GM23248 (cell line): ENCODE data around the gene SLC22A5. TPM values are rescaled to one million over a fixed set of nuclear protein-coding genes. Genes with fewer than 3 reads are reported as not detected.

ENCODE experiments used
- DNase-seq: peaks from one replicate; pipeline ENCODE4 v3.0.0-alpha.2; 2015
- H2AFZ ChIP-seq: fragments of 200-600 bp; sonication (generic); 2 replicates; pipeline ENCODE4 v1.6.1; 2016; ENCODE audit warnings: antibody characterized with exemption
- H3F3A ChIP-seq: fragments of 200-600 bp; sonication (generic); 2 replicates; pipeline ENCODE4 v1.6.1; 2016; ENCODE audit warnings: mild to moderate bottlenecking, antibody characterized with exemption, mixed run types; ENCODE audit not compliant: insufficient read depth
- H3K27ac ChIP-seq: fragments of 200-600 bp; sonication (generic); 2 replicates; pipeline ENCODE4 v1.5.1; 2016; ENCODE audit warnings: mild to moderate bottlenecking
- H3K27me3 ChIP-seq: fragments of 200-600 bp; sonication (generic); replicated peaks from 2 replicates; pipeline ENCODE4 v1.6.1; 2016; ENCODE audit warnings: mild to moderate bottlenecking; ENCODE audit not compliant: insufficient read depth
- H3K36me3 ChIP-seq: fragments of 200-600 bp; sonication (generic); 2 replicates; pipeline ENCODE4 v1.6.1; 2016; ENCODE audit warnings: low read depth, mild to moderate bottlenecking
- H3K4me1 ChIP-seq: fragments of 200-600 bp; sonication (generic); 2 replicates; pipeline ENCODE4 v1.6.1; 2016; ENCODE audit warnings: mild to moderate bottlenecking; ENCODE audit not compliant: insufficient read depth
- H3K4me2 ChIP-seq: fragments of 200-600 bp; sonication (generic); one replicate; pipeline ENCODE4 v1.6.1; 2016; ENCODE audit warnings: mild to moderate bottlenecking; ENCODE audit not compliant: unreplicated experiment
- H3K4me3 ChIP-seq: fragments of 200-600 bp; sonication (generic); 2 replicates; pipeline ENCODE4 v1.5.1; 2016; ENCODE audit warnings: mild to moderate bottlenecking
- H3K79me2 ChIP-seq: fragments of 200-600 bp; sonication (generic); 2 replicates; pipeline ENCODE4 v1.6.1; 2016; ENCODE audit warnings: mild to moderate bottlenecking; ENCODE audit not compliant: insufficient read depth
- H3K9ac ChIP-seq: fragments of 200-600 bp; sonication (generic); 2 replicates; pipeline ENCODE4 v1.6.1; 2016; ENCODE audit warnings: mild to moderate bottlenecking
- H3K9me2 ChIP-seq: fragments of 200-600 bp; sonication (generic); 2 replicates; pipeline ENCODE4 v1.6.1; 2016; ENCODE audit warnings: mixed run types, mild to moderate bottlenecking, moderate library complexity; ENCODE audit not compliant: insufficient read depth
- H3K9me3 ChIP-seq: fragments of 200-600 bp; sonication (generic); one replicate; pipeline ENCODE4 v1.6.1; 2017; ENCODE audit warnings: low read depth
- H4K20me1 ChIP-seq: fragments of 200-600 bp; sonication (generic); 2 replicates; pipeline ENCODE4 v1.6.0; 2016; ENCODE audit not compliant: insufficient read depth
- EZH2 ChIP-seq: fragments of 200-600 bp; sonication (generic); IDR thresholded peaks from 2 replicates; pipeline ENCODE4 v1.6.1; 2018; ENCODE audit warnings: antibody characterized with exemption, mild to moderate bottlenecking; ENCODE audit not compliant: insufficient read depth, poor library complexity, severe bottlenecking
- EZH2phosphoT487 ChIP-seq: fragments of 200-600 bp; sonication (generic); IDR thresholded peaks from 2 replicates; pipeline ENCODE4 v1.6.1; 2018; ENCODE audit warnings: antibody characterized with exemption, moderate library complexity, mild to moderate bottlenecking, low read depth; ENCODE audit not compliant: insufficient read depth
- WGBS, 2 experiments: methylation state at CpG; one replicate each; pipeline ENCODE4 v1.1.6; 2015 to 2017; ENCODE audit warnings: low lambda C conversion rate in 2 of 2, low coverage in 1 of 2; ENCODE audit errors: missing lambda C conversion rate in 2 of 2; 5-methylcytosine and 5-hydroxymethylcytosine counted together
- in situ Hi-C: fragments of 300-500 bp; cut with MboI; formaldehyde crosslinking; loops from 2 replicates; pipeline ENCODE4 v1.15.0; 2020
- polyA plus RNA-seq: library from polyadenylated mRNA; unstranded; fragments of >200 nt; fragmentation: Nextera tagmentation; extraction: Ambion mirVana; gene quantifications from 2 replicates; pipeline ENCODE4 v1.2.1, GENCODE V29; 2016
- total RNA-seq: library from RNA; depleted of rRNA; stranded (reverse); fragments of >200 nt; shearing (Covaris generic); gene quantifications from 2 replicates; pipeline ENCODE4 v1.2.3, GENCODE V29; 2014

Gene SLC22A5
- total and polyA plus RNA-seq, 2 experiments from 2014 or later = 1.7 to 3.0 TPM

- 65 to 80% methylated on average over 3 of the region's 3 CpGs for WGBS, 2 experiments
- in situ Hi-C loops = no loop called here
- Histone ChIP-seq H3K4me2 (no peak overlapping the region), H3K36me3 (no peaks in the 10 kb centered on the region), H3K4me1 (peaks cover 37% of the 10 kb centered on the region), H4K20me1 (no peaks in the 10 kb centered on the region), H3K27ac (no peak overlapping the region), H2AFZ (no peak overlapping the region), H3K9me3 (no peaks in the 10 kb centered on the region), H3K27me3 (no peaks in the 10 kb centered on the region), H3K79me2 (peaks cover 12% of the 10 kb centered on the region; the same call in 1 of the 2 replicates), H3K4me3 (no peak overlapping the region), H3K9me2 (no peaks in the 10 kb centered on the region), H3F3A (peaks cover 27% of the 10 kb centered on the region), H3K9ac (no peak overlapping the region)
- DNase-seq = no peak
- no peak for TF ChIP-seq EZH2
- TF ChIP-seq EZH2phosphoT487 = no peak
These were observed 61.2 kb downstream of the SLC22A5 start for GRCh38 chr5:132430746-132431145.

GRCh38 chr5:132431632-132432031 lies 62.1 kb downstream of the SLC22A5 start:
- TF ChIP-seq EZH2 = no peak
- no peak for TF ChIP-seq EZH2phosphoT487
- in situ Hi-C loops = no loop called here
- H3K4me1 ChIP-seq = peaks cover 28% of the 10 kb centered on the region

GRCh38 chr5:132433141-132433540 lies 63.6 kb downstream of the SLC22A5 start:
- Histone ChIP-seq H3F3A (peaks cover 19% of the 10 kb centered on the region), H3K9me3 (no peaks in the 10 kb centered on the region), H3K9me2 (no peaks in the 10 kb centered on the region), H3K79me2 (peaks cover 4% of the 10 kb centered on the region; the same call in 1 of the 2 replicates), H2AFZ (no peak overlapping the region), H3K27ac (no peak overlapping the region), H3K4me2 (no peak overlapping the region), H3K4me3 (no peak overlapping the region), H3K4me1 (peaks cover 28% of the 10 kb centered on the region), H3K9ac (no peak overlapping the region), H4K20me1 (no peaks in the 10 kb centered on the region), H3K36me3 (no peaks in the 10 kb centered on the region), H3K27me3 (no peaks in the 10 kb centered on the region)
- in situ Hi-C loops = no loop called here
- 92 to 95% methylated on average over 6 of the region's 6 CpGs for WGBS, 2 experiments
- no peak for TF ChIP-seq EZH2phosphoT487
- TF ChIP-seq EZH2 = no peak
- no peak for DNase-seq

More at GRCh38 chr5:132431632-132432031, 62.1 kb downstream of the SLC22A5 start:
- no peak overlapping the region for H3K27ac ChIP-seq
- H3K9ac ChIP-seq = no peak overlapping the region
- peaks cover 20% of the 10 kb centered on the region for H3F3A ChIP-seq
- H3K9me3 ChIP-seq = no peaks in the 10 kb centered on the region
- no peaks in the 10 kb centered on the region for H4K20me1 ChIP-seq
- no peaks in the 10 kb centered on the region for H3K36me3 ChIP-seq
- H2AFZ ChIP-seq = no peak overlapping the region
- no peaks in the 10 kb centered on the region for H3K9me2 ChIP-seq
- DNase-seq = no peak
- no peaks in the 10 kb centered on the region for H3K27me3 ChIP-seq
- no peak overlapping the region for H3K4me2 ChIP-seq
- H3K79me2 ChIP-seq = peaks cover 12% of the 10 kb centered on the region; the same call in 1 of the 2 replicates
- no peak overlapping the region for H3K4me3 ChIP-seq
- 95 to 96% methylated on average over 4 of the region's 4 CpGs for WGBS, 2 experiments

- DNase-seq = no peak
- H3K27ac ChIP-seq = no peak overlapping the region
- H3F3A ChIP-seq = peaks cover 17% of the 10 kb centered on the region
- H4K20me1 ChIP-seq = no peaks in the 10 kb centered on the region
- no peak for TF ChIP-seq EZH2
- TF ChIP-seq EZH2phosphoT487 = no peak
- in situ Hi-C loops = no loop called here
- no peaks in the 10 kb centered on the region for H3K9me2 ChIP-seq
- H3K4me1 ChIP-seq = peaks cover 28% of the 10 kb centered on the region
- 76 to 81% methylated on average over 12 of the region's 12 CpGs for WGBS, 2 experiments
- no peak overlapping the region for H3K4me2 ChIP-seq
- H3K4me3 ChIP-seq = no peak overlapping the region
- H3K9ac ChIP-seq = no peak overlapping the region
- H3K27me3 ChIP-seq = no peaks in the 10 kb centered on the region
- no peaks in the 10 kb centered on the region for H3K79me2 ChIP-seq
- H3K36me3 ChIP-seq = no peaks in the 10 kb centered on the region
- no peak overlapping the region for H2AFZ ChIP-seq
- no peaks in the 10 kb centered on the region for H3K9me3 ChIP-seq
These were observed 65.1 kb downstream of the SLC22A5 start for GRCh38 chr5:132434416-132435286.
